ENCODE results near the gene IL10RB.
"Not testable (repeated sequence)": the region's sequence is repeated elsewhere in the genome, so short reads cannot be mapped to it uniquely, and the experiment has no call there.

Gene IL10RB

DNA sequence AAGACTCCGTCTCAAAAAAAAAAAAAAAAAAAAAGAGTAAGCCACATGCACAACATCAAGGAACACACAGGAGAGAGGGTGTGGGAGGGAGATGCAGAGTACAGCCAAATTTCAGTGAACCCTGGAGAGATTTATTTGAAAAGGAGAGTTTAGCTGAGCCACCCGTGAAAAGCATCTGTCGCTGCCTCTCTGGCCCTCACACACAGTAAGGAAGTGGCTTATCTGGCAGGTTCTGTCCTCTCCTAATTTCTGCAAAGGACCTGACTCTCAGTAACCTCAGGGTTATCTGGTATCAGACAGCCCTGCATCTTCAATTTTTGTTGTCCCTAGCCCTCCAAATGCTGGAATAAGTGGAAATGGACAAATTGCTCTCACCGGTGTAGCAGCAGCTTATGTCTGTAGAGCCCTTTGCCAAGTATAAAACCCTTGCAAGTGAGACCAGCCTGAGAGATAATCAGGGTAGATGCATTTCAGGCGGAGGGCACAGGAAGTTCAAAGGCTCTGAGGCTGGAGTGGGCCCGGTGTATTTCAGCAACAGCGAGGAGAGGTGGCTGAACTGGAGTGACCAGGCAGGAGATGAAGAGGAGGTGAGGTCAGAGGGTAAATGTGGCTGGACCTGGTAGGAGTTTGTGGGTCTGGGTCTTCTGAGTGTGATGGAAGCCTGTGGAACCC, 16.7 kb upstream of the IL10RB start:
- no peak for TF ChIP-seq CTCF (IDR thresholded peaks at IDR 0.05)

DNA sequence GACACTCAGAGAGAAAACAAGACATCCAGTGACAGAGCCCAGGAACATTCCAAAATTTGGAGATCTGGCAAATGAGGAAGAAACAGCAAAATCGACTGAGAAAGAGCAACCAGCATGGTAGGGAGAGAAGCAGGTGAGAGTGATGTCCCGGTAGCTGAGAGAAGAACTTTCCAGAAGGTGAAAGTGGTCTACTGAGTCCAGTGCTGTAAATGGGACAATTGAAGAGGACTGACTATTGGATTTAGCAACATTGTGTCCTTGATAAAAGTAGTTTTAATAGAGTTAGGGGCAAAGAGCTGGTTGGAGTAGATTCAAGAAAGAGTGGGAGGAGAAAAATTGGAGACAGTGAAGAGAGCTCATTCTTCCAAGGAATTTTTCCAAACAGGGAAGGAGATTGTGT, 15.0 kb upstream of the IL10RB start:
- DNase-seq (ENCODE audit: low spot score), result no peak
- Histone ChIP-seq H3K4me3 (no peak overlapping the region), H3K27ac (no peak overlapping the region)
- no peak for TF ChIP-seq CTCF (IDR thresholded peaks at IDR 0.05)

More for the DNA sequence above, 16.7 kb upstream of the IL10RB start:
- no peak overlapping the region for H3K4me3 ChIP-seq
- no peak for DNase-seq (ENCODE audit: low spot score)
- no peak overlapping the region for H3K27ac ChIP-seq

GRCh38 chr21:33253382-33253781, 12.8 kb upstream of the IL10RB start:
- not testable (repeated sequence) for H3K27ac ChIP-seq; DNase-seq (ENCODE audit: low spot score); H3K4me3 ChIP-seq

DNA sequence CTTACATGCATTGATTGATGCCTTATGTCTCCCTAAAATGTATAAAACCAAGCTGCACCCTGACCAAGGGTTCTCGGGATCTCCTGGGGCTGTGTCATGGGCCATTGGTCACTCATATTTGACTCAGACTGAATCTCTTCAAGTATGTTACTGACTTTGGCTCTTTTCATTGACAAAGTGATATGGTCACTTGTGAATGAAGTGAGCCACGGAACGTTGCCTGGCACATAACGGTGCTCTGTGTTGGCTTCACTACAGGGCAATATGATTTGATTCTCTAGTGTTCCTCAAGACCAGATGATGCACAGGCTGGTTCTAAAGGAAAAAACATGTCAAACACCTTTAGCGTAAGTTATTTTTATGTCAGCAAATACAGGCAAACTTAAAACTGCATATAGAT, 11.4 kb upstream of the IL10RB start:
- no peak overlapping the region for H3K27ac ChIP-seq
- no peak for TF ChIP-seq CTCF (IDR thresholded peaks at IDR 0.05)
- no peak for DNase-seq (ENCODE audit: low spot score)
- H3K4me3 ChIP-seq, result no peak overlapping the region

GRCh38 chr21:33255404-33255803, 10.8 kb upstream of the IL10RB start:
- DNase-seq (ENCODE audit: low spot score), result no peak
- no peak overlapping the region for H3K27ac ChIP-seq
- no peak overlapping the region for H3K4me3 ChIP-seq
- TF ChIP-seq CTCF (IDR thresholded peaks at IDR 0.05), result no peak

GRCh38 chr21:33256019-33256418, 10.1 kb upstream of the IL10RB start:
- TF ChIP-seq CTCF (IDR thresholded peaks at IDR 0.05), result no peak
- Histone ChIP-seq H3K27ac (no peak overlapping the region), H3K4me3 (no peak overlapping the region)
- no peak for DNase-seq (ENCODE audit: low spot score)

DNA sequence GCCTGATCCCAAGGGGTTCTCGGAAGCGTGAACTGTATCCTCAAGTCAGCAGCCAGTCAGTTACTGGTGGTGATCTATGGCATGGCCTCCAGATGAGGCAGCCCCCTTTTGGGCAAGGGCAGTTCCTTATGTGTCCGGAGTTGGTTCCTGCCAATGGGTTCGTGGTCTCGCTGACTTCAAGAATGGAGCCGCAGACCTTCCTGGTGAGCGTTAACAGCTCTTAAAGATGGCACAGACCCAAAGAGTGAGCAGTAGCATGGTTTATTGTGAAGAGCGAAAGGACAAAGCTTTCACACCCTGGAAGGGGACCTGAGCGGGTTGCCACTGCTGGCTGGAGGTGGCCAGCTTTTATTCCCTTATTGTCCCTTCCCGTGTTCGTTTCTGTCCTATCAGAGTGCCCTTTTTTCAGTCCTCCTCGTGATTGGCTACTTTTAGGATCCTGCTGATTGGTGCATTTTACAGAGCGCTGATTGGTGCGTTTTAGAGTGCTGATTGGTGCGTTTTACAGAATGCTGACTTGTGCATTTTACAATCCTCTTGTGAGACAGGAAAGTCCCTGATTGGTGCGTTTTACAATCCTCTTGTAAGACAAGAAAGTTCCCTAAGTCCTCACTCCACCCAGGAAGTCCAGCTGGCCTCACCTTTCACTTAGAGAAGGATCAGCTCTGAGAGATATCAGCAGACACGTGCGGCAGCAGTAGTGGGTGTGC, 8.9 kb upstream of the IL10RB start:
- DNase-seq (ENCODE audit: low spot score), result no peak
- Histone ChIP-seq H3K4me3 (no peak overlapping the region), H3K27ac (no peak overlapping the region)
- TF ChIP-seq CTCF (IDR thresholded peaks at IDR 0.05), result no peak

Measured in coronary artery (tissue), 2 donors.